Loucy (cell line): ENCODE results near the gene TCHHL1.

Source experiments
- EZH2phosphoT487 ChIP-seq: fragments of 200-600 bp; IDR thresholded peaks from 2 replicates; pipeline ENCODE4 v1.6.1; 2018; ENCODE audit warnings: antibody characterized with exemption, mild to moderate bottlenecking, moderate library complexity, borderline replicate concordance
- TF ChIP-seq, protein P1 (sequence below): fragments of 200-600 bp; sonication (generic); conservative IDR thresholded peaks from 2 replicates; pipeline ENCODE4 v1.5.1; 2014; ENCODE audit warnings: mild to moderate bottlenecking, antibody characterized with exemption, low read length

DNA sequence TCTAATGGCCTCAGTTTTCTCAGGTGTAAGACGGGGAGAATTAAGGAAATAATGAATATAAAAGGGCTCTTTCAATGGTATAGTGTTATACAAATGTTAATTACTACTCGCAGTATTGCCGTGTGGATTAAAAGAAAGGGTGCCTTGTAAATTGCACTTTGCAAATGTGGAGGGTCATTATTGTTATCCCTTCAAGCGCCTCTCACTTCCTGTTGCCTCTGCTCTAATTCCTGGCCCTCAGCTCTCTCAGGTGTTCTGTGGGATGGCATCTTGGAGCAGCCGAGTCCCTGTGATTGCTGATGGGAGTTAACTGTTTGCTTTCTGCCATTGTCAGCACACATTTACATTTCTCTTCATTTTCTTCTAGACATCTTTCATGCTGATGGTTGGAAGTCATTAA is 45.0 kb downstream of the TCHHL1 start:
- TF ChIP-seq, protein P1, sequence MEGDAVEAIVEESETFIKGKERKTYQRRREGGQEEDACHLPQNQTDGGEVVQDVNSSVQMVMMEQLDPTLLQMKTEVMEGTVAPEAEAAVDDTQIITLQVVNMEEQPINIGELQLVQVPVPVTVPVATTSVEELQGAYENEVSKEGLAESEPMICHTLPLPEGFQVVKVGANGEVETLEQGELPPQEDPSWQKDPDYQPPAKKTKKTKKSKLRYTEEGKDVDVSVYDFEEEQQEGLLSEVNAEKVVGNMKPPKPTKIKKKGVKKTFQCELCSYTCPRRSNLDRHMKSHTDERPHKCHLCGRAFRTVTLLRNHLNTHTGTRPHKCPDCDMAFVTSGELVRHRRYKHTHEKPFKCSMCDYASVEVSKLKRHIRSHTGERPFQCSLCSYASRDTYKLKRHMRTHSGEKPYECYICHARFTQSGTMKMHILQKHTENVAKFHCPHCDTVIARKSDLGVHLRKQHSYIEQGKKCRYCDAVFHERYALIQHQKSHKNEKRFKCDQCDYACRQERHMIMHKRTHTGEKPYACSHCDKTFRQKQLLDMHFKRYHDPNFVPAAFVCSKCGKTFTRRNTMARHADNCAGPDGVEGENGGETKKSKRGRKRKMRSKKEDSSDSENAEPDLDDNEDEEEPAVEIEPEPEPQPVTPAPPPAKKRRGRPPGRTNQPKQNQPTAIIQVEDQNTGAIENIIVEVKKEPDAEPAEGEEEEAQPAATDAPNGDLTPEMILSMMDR, result no peak
- TF ChIP-seq EZH2phosphoT487, result no peak
